HUES6 (cell line): ENCODE results near the gene AGAP3.

Experiments
- H3K27ac ChIP-seq: 2 replicates; pipeline ENCODE4 v1.7.0; 2013; ENCODE audit warnings: low read depth, mild to moderate bottlenecking, low read length, inconsistent platforms
- H3K27me3 ChIP-seq: 2 replicates; pipeline ENCODE4 v1.6.1; 2013; ENCODE audit warnings: low read length; ENCODE audit not compliant: control insufficient read depth, insufficient read depth
- H3K36me3 ChIP-seq: 2 replicates; pipeline ENCODE4 v1.6.1; 2013; ENCODE audit warnings: low read length; ENCODE audit not compliant: control insufficient read depth, insufficient read depth
- H3K4me1 ChIP-seq: 2 replicates; pipeline ENCODE4 v1.6.1; 2013; ENCODE audit warnings: low read length; ENCODE audit not compliant: control insufficient read depth, insufficient read depth
- H3K4me3 ChIP-seq: 2 replicates; pipeline ENCODE4 v1.5.1; 2013; ENCODE audit warnings: low read depth, low read length
- H3K9ac ChIP-seq: one replicate; pipeline ENCODE4 v1.6.1; 2013; ENCODE audit warnings: mild to moderate bottlenecking, low read length
- H3K9me3 ChIP-seq: 2 replicates; pipeline ENCODE4 v1.6.1; 2013; ENCODE audit warnings: low read depth, low read length; ENCODE audit not compliant: control insufficient read depth, insufficient read depth

Gene AGAP3

GRCh38 chr7:151177310-151177709, 91.0 kb downstream of the AGAP3 start:
- H3K4me1 ChIP-seq: no peaks in the 10 kb centered on the region
- H3K9me3 ChIP-seq: peaks cover 11% of the 10 kb centered on the region
- no peak overlapping the region for H3K9ac ChIP-seq
- peaks cover 73% of the 10 kb centered on the region for H3K27me3 ChIP-seq
- H3K27ac ChIP-seq: no peak overlapping the region
- no peaks in the 10 kb centered on the region for H3K36me3 ChIP-seq
- H3K4me3 ChIP-seq: no peak overlapping the region

GRCh38 chr7:151178236-151178635, 92.0 kb downstream of the AGAP3 start:
- no peak overlapping the region for H3K27ac ChIP-seq
- no peak overlapping the region for H3K4me3 ChIP-seq
- H3K4me1 ChIP-seq: no peaks in the 10 kb centered on the region
- peaks cover 65% of the 10 kb centered on the region for H3K27me3 ChIP-seq
- no peaks in the 10 kb centered on the region for H3K36me3 ChIP-seq
- peaks cover 11% of the 10 kb centered on the region for H3K9me3 ChIP-seq
- H3K9ac ChIP-seq: no peak overlapping the region

GRCh38 chr7:151178831-151179230, 92.6 kb downstream of the AGAP3 start:
- H3K36me3 ChIP-seq: no peaks in the 10 kb centered on the region
- no peak overlapping the region for H3K9ac ChIP-seq
- H3K27me3 ChIP-seq: peaks cover 59% of the 10 kb centered on the region
- no peaks in the 10 kb centered on the region for H3K4me1 ChIP-seq
- H3K4me3 ChIP-seq: no peak overlapping the region
- no peak overlapping the region for H3K27ac ChIP-seq
- H3K9me3 ChIP-seq: peaks cover 11% of the 10 kb centered on the region

- Histone ChIP-seq H3K4me3 (no peak overlapping the region), H3K9me3 (peaks cover 6% of the 10 kb centered on the region; the same call in 1 of the 2 replicates), H3K9ac (no peak overlapping the region), H3K27me3 (peaks cover 54% of the 10 kb centered on the region), H3K36me3 (no peaks in the 10 kb centered on the region), H3K27ac (no peak overlapping the region), H3K4me1 (no peaks in the 10 kb centered on the region)
Observed at GRCh38 chr7:151179287-151179860, 93.1 kb downstream of the AGAP3 start.

- Histone ChIP-seq H3K4me1 (no peaks in the 10 kb centered on the region), H3K9ac (no peak overlapping the region), H3K9me3 (peaks cover under 1% of the 10 kb centered on the region; the same call in 1 of the 2 replicates), H3K4me3 (no peak overlapping the region), H3K27ac (no peak overlapping the region), H3K36me3 (no peaks in the 10 kb centered on the region), H3K27me3 (peaks cover 48% of the 10 kb centered on the region)
Observed at GRCh38 chr7:151179946-151180345, 93.7 kb downstream of the AGAP3 start.

GRCh38 chr7:151181011-151181431, 94.7 kb downstream of the AGAP3 start:
- Histone ChIP-seq H3K4me3 (no peak overlapping the region), H3K9ac (no peak overlapping the region), H3K9me3 (no peaks in the 10 kb centered on the region), H3K4me1 (no peaks in the 10 kb centered on the region), H3K27me3 (peaks cover 37% of the 10 kb centered on the region), H3K36me3 (no peaks in the 10 kb centered on the region), H3K27ac (no peak overlapping the region)

- Histone ChIP-seq H3K4me1 (no peaks in the 10 kb centered on the region), H3K4me3 (no peak overlapping the region), H3K27ac (no peak overlapping the region), H3K9ac (no peak overlapping the region), H3K9me3 (no peaks in the 10 kb centered on the region), H3K27me3 (peaks cover 16% of the 10 kb centered on the region; the same call in 1 of the 2 replicates), H3K36me3 (no peaks in the 10 kb centered on the region)
Observed at GRCh38 chr7:151185762-151186639, 99.7 kb downstream of the AGAP3 start.

GRCh38 chr7:151186640-151187408, 100.5 kb downstream of the AGAP3 start, which contains the start of gene ASB10:
ASB10 (minus strand) TSS chr7:151187250; CDS start chr7:151187130, 120 bp downstream.
- H3K4me3 ChIP-seq: no peak within 1 kb of the TSS
- no peak within 1 kb of the TSS for H3K27ac ChIP-seq
- no peaks in the 10 kb centered on the region for H3K9me3 ChIP-seq
- peaks cover 12% of the 10 kb centered on the region; the same call in 1 of the 2 replicates for H3K27me3 ChIP-seq
- H3K4me1 ChIP-seq: no peaks in the 10 kb centered on the region
- H3K36me3 ChIP-seq: no peaks in the 10 kb centered on the region
- H3K9ac ChIP-seq: no peak within 1 kb of the TSS

GRCh38 chr7:151187409-151188251, 101.4 kb downstream of the AGAP3 start:
- Histone ChIP-seq H3K4me3 (no peak overlapping the region), H3K9ac (no peak overlapping the region), H3K36me3 (no peaks in the 10 kb centered on the region), H3K9me3 (no peaks in the 10 kb centered on the region), H3K27ac (no peak overlapping the region), H3K4me1 (no peaks in the 10 kb centered on the region), H3K27me3 (peaks cover 12% of the 10 kb centered on the region; the same call in 1 of the 2 replicates)

- no peaks in the 10 kb centered on the region for H3K4me1 ChIP-seq
- H3K27me3 ChIP-seq: peaks cover 13% of the 10 kb centered on the region; the same call in 1 of the 2 replicates
- H3K27ac ChIP-seq: no peak overlapping the region
- no peaks in the 10 kb centered on the region for H3K9me3 ChIP-seq
- H3K36me3 ChIP-seq: no peaks in the 10 kb centered on the region
- H3K9ac ChIP-seq: no peak overlapping the region
- no peak overlapping the region for H3K4me3 ChIP-seq
Observed at GRCh38 chr7:151188252-151188542, 101.9 kb downstream of the AGAP3 start.
